GM12873 (cell line): ENCODE measurements around the gene WDR43.

Experiments used
- CTCF ChIP-seq: IDR thresholded peaks from 2 replicates; pipeline ENCODE4 v1.5.1; 2012; ENCODE audit warnings: low read depth, mild to moderate bottlenecking, moderate library complexity, low read length, control low read depth; ENCODE audit not compliant: insufficient read depth; ENCODE audit errors: missing control alignments

The WDR43 gene

GRCh38 chr2:28901841-28902240, 7.4 kb downstream of the WDR43 start:
- TF ChIP-seq CTCF = no peak

- no peak for TF ChIP-seq CTCF
Measured at GRCh38 chr2:28902584-28902983, 8.1 kb downstream of the WDR43 start.

GRCh38 chr2:28904295-28904694, 9.8 kb downstream of the WDR43 start:
- TF ChIP-seq CTCF = no peak

- TF ChIP-seq CTCF = no peak
Measured at GRCh38 chr2:28904802-28905457, 10.5 kb downstream of the WDR43 start.

- no peak for TF ChIP-seq CTCF
Measured at GRCh38 chr2:28905533-28905932, 11.1 kb downstream of the WDR43 start.

- TF ChIP-seq CTCF = no peak
Measured at GRCh38 chr2:28906376-28906775, 11.9 kb downstream of the WDR43 start.

GRCh38 chr2:28906821-28907220, 12.4 kb downstream of the WDR43 start:
- no peak for TF ChIP-seq CTCF
